NCI-H510A treated with DMSO at 0.1 percent for 48 hours (cell line): Measurements from ENCODE around the gene OPN4.

Experiments used
- DNase-seq: peaks from one replicate; lab custom pipeline; 2025; lab: John Stamatoyannopoulos, UW

Gene OPN4

DNA sequence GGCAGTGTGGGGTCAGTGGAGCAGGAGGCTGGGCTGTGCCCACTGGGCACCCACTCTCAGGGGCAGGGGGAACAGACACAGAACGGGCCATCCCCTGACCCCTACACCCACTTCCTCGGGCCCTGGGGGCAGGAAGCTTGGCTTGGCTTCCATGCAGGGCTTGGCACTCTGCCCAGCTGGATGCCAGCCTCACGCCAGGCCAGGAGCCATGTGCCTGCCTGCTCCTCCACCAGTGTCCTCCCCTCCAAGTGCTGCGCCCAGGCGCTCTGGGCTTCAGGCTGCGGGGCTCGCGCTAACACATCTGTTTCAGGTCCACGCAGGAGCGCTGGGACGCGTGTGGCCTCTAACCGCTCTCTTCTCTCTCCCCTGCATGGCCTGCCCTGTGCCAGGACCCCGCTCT is 26.7 kb downstream of the OPN4 start:
- no peak for DNase-seq

DNA sequence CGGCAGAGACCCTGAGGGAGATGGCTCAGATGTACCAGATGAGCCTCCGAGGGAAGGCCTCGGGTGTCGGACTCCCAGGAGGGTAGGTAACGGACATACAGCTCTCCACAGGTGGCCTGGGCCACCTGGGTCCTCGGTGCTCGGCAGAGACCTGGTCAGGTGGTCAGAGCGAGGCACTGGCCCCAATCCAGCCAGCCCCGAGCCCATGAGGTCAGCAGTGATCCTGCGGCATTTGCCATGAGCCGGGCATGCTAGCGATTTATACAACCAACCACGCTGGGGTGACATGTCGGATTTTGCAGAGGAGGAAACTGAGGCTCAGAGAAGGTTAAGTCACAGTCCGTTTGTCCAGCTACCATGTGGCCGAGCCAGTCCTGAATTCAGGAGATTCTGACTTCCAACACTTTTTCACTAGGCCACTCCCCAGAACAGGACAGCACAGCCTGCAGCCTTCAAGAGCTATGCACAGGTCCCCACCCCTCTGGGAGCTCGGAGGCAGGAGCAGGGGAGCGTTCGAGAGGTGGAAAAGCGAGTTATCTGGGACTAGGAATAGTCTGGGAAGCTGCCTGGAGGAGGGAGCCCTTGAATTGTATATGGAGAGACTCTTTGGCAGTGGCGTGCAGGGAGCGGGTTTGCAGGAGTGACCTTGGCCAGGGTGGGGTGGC is 27.5 kb downstream of the OPN4 start:
- DNase-seq = no peak

DNA sequence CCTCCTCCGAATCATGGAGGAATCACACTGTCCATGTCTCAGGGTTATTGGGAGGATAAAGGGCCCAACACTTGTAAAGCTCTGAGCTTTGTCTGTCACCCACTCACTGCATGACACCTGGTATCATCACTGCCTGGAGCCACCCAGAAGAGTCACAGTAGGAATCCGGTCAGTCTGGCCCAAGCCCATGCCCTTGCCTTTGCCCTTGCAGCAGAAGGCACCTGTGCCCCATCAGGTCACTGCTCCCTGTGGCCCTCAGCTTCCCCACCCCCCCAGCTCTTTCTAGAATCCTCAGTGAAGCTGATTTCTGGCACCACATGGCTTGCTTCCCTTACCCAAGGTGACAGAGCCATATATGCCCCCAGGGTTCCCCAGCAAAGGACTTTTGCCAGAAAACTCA is 28.3 kb downstream of the OPN4 start:
- no peak for DNase-seq

DNA sequence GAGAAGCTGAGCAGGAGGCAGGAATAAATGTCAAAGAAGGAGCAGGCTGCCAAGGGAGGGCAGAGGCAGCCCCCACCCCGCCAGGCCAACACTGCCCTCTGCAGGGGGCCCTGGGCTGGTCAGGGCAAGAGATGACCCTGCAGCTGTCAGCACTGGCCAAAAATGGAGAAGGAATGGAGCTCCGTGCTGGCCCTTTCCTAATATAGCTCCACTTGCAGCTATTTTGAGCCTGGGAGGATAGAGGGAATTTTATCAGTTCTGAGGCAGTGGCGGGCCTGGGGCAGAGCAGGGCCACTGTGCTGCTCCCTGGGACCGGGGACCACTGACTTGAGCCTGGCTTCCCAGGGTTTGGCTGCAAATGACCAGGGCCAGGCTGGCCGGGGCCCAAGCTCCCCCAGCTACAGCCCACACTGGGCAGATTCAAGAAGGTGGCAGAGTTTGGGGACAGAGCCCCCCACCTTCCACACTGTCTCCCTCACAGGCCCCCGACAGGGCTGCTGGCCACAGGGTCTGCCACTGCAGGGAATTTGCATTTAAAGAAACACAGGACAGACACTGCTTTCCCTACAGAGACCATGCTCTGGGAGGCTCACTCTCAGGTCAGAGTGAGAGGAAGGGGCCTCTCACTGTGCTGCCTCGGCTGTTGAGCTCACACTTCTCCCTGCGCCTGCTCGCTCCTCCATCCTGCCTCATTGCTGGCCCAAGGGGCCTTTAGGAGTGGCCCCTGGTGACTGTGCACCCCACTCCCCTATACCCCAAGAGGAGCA is 30.2 kb downstream of the OPN4 start:
- DNase-seq = no peak

DNA sequence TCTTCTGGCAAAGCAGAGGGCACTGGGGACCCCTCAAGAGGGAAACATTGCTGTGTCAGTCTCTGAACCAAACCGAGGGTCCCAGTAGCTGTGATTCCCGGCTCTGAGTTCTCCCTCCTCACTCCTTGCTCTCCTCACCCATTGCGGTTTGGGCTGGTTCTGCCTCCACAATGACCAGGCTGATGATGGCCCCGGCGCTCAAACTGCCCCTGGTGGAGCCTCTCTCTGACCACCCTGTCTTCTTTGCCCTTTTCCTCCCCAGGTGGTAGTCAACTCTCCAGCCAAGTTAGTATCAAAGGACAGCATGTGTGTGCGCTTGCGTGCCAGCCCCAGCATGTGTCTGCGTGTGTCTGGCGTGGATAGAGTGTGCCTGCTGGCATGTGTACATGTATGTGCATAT is 31.1 kb downstream of the OPN4 start:
- no peak for DNase-seq

DNA sequence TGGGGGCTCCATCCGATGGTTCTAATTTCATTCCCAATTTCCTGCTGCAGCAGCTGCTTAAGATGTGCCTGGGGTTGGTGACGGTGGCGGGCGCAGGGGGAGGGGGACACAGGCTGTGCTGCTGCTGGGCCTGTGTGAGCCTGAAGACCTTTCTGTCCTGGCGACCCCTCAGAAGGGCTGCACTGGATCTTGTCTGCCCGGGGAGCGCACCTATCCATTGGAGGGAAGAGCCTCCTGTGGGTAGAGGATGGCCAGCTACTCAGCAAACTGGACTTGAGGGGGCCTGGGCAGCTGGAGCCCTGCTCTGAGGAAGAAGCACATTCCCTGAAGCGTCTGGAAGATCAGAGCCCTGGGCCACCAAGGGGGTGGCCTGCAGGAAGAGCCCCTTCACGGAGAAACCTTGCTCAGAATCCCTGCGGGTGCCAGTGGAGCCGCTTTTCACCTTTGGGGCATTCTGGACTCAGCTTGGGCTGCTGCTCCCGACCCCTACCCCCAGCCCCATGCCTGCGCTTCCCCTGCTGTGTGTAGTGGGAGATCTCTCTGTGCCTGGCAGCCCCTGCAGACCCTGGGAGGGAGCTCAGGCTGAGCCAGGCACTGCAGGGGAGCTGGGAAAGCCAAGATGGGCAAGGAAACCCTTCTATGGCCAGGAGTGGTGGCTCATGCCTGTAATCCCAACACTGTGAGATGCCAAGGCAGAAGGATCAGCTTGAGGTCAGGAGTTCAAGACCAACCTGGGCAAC is 31.7 kb downstream of the OPN4 start:
- no peak for DNase-seq

DNA sequence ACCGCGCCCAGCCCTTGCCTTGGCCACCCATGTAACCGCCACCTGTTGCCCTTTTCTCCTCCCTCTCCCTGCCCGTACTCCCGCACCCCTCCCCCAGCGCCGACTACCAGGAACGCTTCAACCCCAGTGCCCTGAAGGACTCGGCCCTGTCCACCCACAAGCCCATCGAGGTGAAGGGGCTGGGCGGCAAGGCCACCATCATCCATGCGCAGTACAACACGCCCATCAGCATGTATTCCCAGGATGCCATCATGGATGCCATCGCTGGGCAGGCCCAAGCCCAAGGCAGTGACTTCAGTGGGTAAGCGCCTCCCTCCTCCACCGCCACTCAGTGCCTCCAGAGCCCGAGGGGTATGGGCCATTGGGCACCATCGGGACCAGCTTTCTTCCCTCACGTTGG is 32.6 kb downstream of the OPN4 start:
- DNase-seq = no peak

DNA sequence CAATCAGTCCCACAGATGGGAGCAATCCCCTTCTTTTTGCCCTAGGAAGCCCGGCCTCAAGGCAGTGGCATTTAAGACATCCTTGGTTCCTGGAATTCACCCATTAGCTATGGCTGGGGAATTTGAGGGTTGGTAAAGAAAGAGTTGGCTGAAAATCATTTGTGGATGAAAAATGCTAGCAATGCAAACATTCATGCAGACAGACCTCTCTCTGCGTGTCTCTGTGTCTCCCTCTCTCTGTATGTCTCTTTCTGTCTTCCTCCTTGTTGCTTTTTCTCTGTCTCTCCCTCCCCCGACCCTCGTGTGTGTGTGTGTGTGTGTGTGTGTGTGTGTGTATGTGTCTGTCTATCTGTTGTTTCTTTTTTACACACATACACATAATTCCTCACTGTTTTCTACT is 33.4 kb downstream of the OPN4 start:
- DNase-seq = no peak

DNA sequence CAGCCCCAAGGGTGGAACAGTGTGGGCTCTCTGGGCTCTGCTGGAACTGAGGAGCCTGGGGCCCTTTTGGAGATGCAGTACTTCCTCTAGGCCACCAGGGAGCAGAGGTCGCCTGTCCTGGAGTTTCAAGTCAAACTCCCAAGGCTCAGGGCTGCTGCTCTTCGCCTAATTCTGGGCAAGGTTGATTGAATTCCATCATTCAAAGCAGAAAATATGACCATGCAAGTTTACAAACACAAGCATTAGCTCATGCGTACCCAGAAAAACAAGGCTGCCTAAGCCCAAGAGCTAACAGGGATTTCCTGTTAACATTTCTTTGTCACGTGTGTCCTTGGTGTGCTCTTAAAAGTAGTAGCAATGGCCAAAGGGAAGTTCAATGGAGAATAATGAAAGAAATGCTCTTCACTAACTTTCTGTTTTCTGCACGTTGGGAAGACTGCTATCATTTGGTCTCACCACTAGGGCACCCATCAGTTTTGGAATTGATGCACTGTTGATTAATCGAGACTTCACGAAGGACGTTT is 34.1 kb downstream of the OPN4 start:
- peak; percentile 57 for DNase-seq

DNA sequence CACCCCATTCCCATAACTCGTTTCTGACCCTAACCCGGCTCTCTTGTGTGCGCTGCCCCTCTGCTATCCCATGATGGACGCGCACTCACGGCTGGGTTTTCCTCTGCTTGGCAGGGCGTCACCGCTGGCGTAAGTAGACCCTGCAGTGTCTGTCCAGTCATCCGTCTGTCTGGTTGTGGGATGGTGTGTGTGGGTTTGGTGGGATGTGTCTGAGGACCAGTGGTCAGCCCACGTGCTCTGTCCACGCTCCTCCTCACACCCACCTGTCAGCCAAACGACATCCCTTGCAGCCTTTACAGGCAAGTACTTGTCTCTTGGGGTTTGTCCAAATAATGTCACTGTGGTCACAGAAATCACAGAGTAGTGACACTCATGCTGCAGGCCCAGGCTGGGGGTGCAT is 34.8 kb downstream of the OPN4 start:
- DNase-seq = no peak

DNA sequence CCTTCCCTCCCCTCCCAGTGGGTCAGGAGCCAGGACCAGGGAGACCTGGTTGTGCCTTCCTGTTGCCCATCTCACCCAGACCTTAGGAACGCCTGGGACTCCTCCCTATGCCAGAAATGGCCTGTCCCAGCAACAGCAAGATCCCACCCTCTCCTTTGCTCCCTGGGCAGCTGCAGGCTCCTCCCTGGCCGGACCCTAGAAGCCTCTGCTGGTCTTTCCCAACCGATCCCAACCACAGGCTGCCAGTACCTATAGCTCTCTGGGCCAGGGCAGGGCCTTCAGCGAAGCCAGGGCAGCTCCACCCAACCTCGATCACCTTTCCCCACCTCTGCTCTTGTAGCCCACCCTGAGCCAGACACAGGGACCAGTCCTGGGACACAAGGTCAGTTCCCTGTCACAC is 35.9 kb downstream of the OPN4 start:
- DNase-seq = no peak

DNA sequence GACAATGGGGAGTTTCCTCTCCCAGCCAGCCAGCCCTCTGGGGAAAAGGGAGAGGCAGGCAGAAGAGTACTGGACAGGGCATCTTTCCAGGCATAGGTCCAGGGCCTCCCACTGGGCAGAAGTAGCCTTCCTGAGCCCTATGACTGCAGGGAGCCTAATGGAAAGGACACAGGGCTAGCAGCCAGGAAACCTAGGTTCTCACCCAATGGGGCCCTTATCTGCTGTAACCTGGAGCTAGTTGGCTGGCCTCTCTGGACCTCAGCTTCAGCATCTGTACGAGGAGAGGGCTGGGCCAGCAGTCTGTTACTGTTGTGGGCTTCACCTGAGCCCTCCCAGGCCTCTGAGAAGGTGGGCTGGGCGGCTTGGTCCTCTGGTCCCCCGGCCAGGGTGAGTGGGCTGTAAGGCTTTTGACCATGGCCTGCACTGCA is 36.3 kb downstream of the OPN4 start:
- no peak for DNase-seq

DNA sequence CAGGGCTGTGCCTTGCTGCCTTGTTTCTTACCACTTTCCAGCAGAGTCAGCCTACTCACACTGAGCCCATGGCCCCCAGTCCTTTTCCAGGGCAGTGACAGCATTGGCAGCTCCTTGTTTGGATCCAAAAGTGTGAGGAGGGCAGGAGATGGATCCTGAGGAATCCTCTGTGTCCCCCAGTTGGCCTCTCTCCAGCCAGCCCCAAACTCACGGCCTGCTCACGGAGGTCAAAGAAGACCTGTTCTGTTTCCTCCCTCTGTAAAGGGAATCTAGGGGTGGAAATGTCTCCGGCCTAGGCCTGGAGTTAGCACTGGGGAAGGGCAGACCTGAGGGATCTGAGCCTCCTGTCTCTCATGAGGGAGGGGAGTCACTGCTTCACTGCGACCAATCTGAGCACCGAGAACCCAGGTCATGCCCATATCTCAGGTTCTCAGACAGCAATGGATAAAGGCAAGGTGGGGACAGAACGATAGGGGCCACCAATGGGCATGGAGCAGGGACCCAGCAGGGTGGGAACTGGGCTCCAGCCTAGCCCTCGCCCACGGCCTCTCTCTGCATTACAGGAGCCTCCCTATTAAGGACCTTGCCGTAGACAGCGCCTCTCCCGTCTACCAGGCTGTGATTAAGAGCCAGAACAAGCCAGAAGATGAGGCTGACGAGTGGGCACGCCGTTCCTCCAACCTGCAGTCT is 37.1 kb downstream of the OPN4 start:
- DNase-seq = no peak

DNA sequence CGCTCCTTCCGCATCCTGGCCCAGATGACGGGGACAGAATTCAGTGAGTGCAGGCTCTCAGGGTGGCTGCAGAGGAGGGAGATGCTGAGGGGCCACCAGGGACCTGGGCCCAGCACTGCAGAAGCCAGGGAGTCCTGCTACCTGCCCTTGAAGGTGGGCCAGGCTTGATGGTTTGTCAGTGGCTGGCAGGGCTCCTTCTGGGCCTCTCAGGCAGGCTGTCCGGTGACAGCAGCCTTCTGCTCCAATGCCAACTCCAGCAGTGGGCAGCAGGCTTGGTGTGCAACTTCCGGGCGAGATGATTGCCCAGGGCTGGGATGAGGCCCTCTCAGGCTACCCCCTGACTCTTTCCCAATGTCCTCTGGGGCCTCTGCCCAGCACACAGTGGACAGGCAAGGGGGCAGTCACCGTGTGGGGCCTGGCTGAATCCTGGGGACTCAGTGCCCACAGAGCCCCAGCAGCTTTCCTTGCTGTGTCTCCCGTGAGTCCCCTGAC is 37.7 kb downstream of the OPN4 start:
- DNase-seq = no peak

DNA sequence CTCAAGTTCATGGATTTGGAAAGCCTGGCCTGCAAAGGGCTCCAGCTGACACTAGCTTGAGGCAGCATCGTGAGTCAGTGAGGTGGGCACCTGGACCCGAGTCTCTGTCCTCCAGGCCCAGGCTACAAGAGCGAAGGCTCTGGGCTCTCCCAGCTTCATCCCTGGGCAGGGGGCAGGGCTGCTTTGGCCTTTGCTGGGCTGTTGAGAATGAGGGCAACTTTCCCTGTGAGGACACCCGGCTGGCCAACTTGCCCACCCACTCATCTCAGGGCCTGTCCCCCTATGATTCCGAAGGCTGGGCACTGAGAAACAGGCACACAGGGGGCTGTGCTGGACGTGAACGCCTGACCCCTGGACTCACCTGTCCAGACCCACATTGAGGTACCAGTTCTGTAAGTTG is 38.3 kb downstream of the OPN4 start:
- no peak for DNase-seq

DNA sequence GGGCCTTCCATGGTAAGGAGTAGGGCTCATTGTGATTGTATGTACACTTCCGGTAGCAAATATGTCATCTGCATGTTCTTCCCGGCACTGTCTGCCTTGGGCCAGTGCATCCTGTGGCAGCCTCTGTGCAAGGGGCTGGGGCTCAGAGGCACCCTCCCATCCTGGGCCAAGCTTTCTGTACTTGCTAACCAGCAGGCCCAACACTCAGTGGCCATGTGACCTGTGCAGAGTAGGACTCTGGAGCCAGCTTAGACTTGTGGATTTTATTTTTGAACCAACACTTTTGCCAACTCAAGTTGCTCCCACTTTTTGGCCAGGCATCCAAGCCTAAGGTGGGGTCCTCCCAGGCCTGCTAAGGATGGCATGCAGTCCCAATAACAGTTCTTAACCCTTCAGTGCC is 38.9 kb downstream of the OPN4 start:
- no peak for DNase-seq

DNA sequence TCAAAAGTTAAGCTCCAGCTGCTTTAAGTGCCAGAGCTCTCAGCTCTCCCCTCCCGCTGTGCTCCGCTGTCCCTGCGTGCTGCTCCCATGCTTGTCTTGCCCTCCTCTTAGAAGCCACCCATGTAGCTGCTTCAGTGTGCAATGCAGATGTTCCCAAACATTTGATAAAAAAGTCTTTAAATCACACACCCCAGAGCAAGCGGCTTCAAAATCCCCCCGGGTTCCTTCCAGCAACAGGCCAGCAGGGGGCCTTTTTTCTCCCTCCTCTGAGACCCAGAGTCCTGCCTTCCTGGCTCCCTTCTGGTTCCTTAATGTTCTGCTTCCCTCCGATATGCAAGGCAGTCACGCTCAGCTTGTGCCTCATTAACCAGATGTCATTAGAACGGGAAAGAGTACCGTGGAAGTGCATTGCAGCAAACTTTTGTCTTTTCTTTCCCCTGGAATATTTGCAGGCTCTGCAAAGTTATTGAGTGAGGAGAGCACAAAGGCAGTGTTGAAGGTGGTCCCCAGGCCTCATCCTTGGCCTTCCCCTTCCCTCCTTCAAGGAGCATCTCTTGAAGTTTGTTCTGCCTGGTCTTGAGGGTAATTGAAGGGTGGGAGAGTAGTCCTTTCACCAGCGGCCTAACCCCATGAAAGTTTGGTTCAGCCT is 39.5 kb downstream of the OPN4 start:
- DNase-seq = peak; percentile 60

DNA sequence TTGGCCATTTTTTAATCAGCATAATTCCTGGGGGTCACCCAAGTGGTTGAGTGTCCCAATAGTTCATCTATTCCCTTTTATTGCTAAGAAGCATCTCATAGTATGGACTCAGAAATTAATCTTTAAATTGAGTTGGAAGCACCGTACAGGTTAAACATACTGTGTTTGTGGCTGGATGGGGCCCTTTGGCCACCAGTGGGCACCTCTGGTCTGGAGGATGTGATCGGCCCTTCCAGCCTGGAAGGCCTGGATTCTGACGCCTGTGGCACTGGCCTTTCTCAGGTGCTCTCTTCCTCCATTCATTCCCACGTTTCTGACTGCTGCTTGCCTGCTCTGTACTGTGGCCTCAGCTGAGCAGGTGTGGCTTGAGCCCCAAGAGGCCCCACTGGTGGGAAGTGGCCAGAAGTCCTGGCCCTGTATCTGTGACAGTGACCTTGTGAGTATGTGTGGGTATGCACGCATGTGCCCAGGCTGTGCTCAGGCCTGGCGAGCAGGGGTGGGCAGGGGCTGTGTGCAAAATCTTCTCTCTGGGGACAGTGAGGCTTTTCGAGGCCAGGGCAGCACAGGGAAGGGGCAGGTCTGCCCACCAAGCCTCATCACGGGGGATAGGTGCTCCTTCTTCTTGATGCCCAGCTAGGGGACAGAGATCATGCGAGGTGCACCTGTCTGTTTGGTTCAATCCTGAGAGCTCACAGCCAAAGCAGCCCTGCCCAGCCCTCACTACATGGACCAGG is 44.0 kb downstream of the OPN4 start:
- DNase-seq = no peak

DNA sequence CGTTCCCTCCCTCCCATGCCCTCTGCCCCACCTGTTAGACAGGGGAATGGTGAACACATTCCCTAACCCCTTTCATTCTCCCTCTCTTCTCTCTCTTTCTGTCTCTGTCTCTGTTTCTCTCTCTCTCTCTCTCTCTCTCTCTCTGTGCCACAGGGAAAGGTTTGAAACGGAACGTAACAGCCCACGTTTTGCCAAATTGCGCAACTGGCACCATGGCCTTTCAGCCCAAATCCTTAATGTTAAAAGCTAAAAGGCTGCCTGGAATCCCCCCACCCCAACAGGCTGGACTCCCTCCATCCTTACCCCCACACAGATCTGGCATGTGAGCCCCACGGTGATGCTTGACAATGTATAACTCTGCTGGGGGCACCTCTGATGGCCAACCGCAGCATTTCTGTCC is 44.8 kb downstream of the OPN4 start:
- DNase-seq = no peak

DNA sequence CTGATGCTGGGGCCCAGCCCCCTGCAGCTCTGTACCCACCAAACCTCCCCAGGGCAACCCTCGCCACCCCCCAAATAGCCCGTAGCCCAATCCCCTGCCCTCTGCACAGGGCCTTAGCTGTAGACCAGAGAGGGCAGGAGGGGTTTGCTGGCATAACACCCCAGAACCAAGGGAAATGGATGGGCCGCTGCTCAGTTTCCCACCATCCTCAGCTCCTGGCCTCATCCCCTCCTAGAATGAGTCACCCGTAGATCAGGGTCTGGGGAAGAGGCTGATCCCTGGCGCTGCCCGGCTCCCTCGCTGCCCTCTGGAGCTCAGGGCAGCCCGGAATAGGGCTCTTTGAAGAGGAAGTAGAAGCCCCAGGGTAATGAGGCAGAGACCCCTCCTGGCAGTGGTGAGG is 45.2 kb downstream of the OPN4 start:
- no peak for DNase-seq
